GM12891 (cell line): Measurements from ENCODE around the gene NPHP4.
"Not testable (repeated sequence)": the region's sequence is repeated elsewhere in the genome, so short reads cannot be mapped to it uniquely, and the experiment has no call there.

Experiments used
- DNase-seq: peaks from one replicate; pipeline ENCODE4 v3.0.0; 2011; ENCODE audit warnings: low spot score; ENCODE audit not compliant: insufficient read length
- FAIRE-seq: peaks from 2 replicates; lab custom pipeline; 2011; peaks lifted over from hg19 to GRCh38; lab: Jason Lieb, UNC
- PAX5 ChIP-seq: IDR thresholded peaks from 2 replicates; pipeline ENCODE4 v1.6.1; 2011; ENCODE audit warnings: low read length, moderate library complexity, mild to moderate bottlenecking; ENCODE audit not compliant: insufficient read depth, severe bottlenecking
- POLR2A ChIP-seq: IDR thresholded peaks from 2 replicates; pipeline ENCODE4 v1.6.1; 2011; ENCODE audit warnings: low read depth, low read length, control low read depth
- POLR2AphosphoS5 ChIP-seq: IDR thresholded peaks from 2 replicates; pipeline ENCODE4 v1.6.1; 2011; ENCODE audit warnings: low read depth, low read length, control low read depth
- POU2F2 ChIP-seq: IDR thresholded peaks from 2 replicates; pipeline ENCODE4 v1.6.1; 2011; ENCODE audit warnings: low read depth, mild to moderate bottlenecking, control low read depth, low read length, moderate library complexity
- SPI1 ChIP-seq: IDR thresholded peaks from 2 replicates; pipeline ENCODE4 v1.6.1; 2011; ENCODE audit warnings: low read depth, low read length, control low read depth
- TAF1 ChIP-seq: IDR thresholded peaks from 2 replicates; pipeline ENCODE4 v1.6.1; 2011; ENCODE audit warnings: low read depth, low read length, control low read depth

NPHP4 gene

DNA sequence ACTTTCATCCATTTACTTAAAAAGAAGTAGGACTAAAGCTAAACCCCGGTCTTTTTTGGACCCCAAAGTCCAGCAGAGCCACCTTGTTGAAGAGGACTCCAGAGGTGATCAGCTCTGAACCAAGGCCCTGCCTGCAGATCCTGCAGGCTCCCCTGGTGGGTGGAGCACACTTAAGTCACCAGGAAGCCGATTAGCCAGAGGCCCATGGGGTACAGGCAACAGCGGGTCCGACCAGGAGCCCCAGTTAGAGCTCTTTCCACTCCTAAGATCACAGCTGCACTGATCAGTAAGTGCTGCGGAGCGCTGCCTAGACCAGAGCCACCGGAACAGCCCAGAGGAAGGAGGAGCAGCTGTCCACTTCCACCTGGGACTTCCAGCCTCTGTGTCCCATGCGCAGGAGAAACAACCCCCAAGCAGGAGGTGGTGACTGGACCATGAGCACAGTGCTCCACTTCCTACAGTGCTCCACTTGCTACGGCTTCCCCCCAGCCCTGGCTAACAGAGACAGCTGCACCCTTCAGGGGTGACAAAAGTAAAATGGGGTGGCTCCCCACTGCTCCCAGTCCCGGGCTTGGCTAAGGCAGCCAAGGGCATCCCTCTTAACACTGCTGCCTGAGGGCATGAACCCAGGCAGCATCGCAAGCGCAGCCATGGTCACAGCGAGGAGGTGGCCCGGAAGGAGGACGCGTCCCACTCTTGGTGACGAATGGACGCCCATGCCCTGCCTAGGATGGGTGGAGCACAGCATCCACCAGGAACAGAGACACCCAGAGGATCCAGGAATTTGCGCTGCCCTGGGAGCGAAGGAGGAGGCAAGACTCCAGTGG lies 58.0 kb downstream of the NPHP4 start:
- TF ChIP-seq SPI1 (no peak), POLR2A (no peak), POU2F2 (no peak), TAF1 (no peak), PAX5 (no peak), POLR2AphosphoS5 (no peak)
- no peak for FAIRE-seq
- no peak for DNase-seq

- no peak for FAIRE-seq
- TF ChIP-seq PAX5 (no peak), TAF1 (no peak), POLR2A (no peak)
- no peak for DNase-seq
Measured at GRCh38 chr1:5933676-5934057, 58.6 kb downstream of the NPHP4 start.

DNA sequence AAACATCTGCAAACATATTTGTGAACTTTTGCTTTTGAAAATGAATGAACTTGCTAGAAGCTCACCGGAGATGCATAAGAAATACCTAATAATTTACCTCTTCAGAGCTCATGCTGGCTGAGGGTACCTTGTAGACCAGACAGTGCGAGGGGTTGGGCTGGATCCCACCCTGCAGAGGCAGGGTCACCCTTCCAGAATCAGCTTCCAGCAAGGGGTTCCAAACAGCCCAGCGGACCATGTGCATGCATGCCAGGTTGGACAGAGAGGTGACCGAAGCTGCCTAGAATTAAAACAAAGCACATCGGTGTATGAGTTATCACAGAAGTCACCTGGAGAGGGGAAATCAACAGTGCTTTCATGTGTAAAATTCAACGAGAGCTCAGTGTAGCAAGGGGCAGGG lies 59.2 kb downstream of the NPHP4 start:
- TF ChIP-seq PAX5 (no peak), TAF1 (no peak)
- no peak for DNase-seq
- FAIRE-seq, result no peak

DNA sequence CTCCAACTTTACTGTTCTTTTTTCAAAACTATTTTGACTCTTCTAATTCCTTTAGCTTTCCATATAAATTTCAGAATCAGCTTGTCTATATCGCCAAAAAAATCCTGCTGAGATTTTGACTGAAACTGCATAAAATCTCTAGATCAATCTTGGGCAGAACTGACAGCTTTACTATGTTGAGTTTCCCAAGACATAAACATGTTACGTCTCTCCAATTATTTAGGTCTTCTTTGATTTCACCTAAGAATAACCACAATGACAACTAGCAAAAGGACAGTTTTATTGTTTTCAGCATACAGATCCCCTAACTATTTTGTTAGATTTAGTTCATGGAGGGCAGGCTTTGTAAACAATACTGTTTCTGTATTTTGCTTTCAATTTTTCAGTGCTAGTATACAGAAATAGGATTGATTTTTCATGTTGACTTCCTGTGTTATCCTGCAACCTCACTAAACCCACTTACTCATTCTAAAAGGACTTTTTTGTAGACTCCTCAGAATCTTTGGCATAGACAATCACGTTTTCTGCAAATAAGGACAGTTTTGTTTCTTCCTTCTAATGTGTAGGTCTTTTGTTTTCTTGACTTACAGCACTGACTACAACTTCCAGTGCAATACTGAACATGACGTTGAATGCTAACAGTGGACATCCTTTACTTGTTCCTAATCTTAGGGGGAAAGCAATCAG lies 63.4 kb downstream of the NPHP4 start:
- no peak for DNase-seq
- FAIRE-seq, result no peak
- TF ChIP-seq POU2F2 (no peak), PAX5 (no peak), POLR2AphosphoS5 (no peak), TAF1 (no peak), POLR2A (no peak), SPI1 (no peak)

GRCh38 chr1:5927506-5928370 lies 64.5 kb downstream of the NPHP4 start:
- no peak for FAIRE-seq
- TF ChIP-seq TAF1 (no peak), POU2F2 (no peak), POLR2AphosphoS5 (no peak), SPI1 (no peak), PAX5 (no peak)

GRCh38 chr1:5926686-5927435 lies 65.4 kb downstream of the NPHP4 start:
- FAIRE-seq (no peak), DNase-seq (no peak)
- TF ChIP-seq SPI1, result no peak

More at GRCh38 chr1:5927506-5928370, 64.5 kb downstream of the NPHP4 start:
- DNase-seq, result no peak

GRCh38 chr1:5922700-5923330 lies 69.4 kb downstream of the NPHP4 start:
- not testable (repeated sequence) for DNase-seq, FAIRE-seq

DNA sequence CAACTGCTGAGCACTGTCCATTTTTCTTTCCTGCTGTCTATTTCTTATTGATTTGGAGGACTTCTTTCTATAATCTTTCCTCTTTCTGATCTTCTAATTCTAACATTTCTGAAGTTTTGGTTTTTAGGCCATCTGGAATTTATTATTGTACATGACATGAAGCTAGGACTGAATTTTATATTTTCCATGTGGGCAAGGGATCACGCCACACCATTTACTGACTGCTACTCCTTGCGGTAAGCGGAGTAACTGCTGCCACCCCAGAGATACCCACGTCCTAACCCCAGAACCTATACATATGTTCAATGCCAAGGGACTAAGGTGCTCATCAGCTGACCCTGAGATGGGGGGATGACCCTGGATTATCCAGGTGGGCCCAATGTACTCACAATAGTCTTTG lies 70.6 kb downstream of the NPHP4 start:
- no peak for DNase-seq
- FAIRE-seq, result no peak
- TF ChIP-seq SPI1 (no peak), POLR2AphosphoS5 (no peak), PAX5 (no peak)

GRCh38 chr1:5921129-5921528 lies 71.1 kb downstream of the NPHP4 start:
- no peak for FAIRE-seq
- TF ChIP-seq PAX5 (no peak), POLR2AphosphoS5 (no peak), TAF1 (no peak), POU2F2 (no peak), SPI1 (no peak), POLR2A (no peak)
- DNase-seq, result no peak
